A375 (cell line): Measurements from ENCODE around the gene MTMR4. TPM values are rescaled to one million over a fixed set of nuclear protein-coding genes. Genes with fewer than 3 reads are reported as not detected.

ENCODE experiments used
- total RNA-seq: library from RNA; depleted of rRNA; stranded (reverse); fragments of >200 nt; shearing (Covaris generic); gene quantifications from 2 replicates; pipeline ENCODE4 v1.2.3, GENCODE V29; 2014; rRNA removed

The MTMR4 gene
- total RNA-seq: 19.4 and 24.0 TPM in 2 replicates

DNA sequence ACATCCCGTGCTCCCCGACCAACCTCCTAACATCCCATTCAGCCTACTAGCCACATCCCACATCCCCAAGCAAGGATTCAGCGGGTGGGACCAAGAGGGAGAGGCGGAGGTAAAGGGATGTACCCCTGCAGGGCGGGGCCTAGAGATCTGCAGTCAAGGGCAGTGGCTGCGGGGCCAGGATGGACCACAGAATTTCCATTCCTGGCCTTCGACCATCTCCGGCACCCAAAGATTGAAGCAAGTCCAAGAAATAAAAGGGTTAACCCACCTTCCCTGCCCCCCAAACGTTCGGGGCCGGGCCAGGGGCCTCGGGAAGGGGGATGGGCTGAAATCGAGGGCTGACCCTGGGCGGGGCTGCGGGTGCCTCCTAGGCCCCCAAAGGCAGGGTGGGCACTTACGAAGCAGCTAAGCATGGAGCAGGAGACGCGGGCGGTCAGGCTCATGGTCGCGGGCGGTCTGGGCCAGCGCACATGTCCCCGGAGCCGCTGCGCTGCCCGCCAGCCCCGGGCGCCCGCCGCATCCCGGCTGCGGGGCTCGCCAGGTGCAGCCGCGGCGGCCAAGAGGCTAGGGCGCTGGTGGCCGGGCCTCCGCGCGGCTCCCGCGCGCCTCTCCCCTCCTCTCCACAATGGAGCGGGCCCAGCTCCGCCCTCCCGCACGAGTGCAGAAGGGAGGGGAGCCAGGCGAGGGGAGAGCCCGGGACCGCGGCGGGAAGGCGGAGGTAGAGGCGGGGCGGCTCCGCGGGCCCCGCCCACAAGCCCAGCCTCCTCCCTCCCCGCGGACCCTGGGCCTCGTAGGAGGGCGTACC lies at the start of gene MTMR4:
TSS of gene MTMR4 (minus strand) at position 674 of the 805 bp plus-strand sequence. CDS start at position 443, 231 bp downstream.

DNA sequence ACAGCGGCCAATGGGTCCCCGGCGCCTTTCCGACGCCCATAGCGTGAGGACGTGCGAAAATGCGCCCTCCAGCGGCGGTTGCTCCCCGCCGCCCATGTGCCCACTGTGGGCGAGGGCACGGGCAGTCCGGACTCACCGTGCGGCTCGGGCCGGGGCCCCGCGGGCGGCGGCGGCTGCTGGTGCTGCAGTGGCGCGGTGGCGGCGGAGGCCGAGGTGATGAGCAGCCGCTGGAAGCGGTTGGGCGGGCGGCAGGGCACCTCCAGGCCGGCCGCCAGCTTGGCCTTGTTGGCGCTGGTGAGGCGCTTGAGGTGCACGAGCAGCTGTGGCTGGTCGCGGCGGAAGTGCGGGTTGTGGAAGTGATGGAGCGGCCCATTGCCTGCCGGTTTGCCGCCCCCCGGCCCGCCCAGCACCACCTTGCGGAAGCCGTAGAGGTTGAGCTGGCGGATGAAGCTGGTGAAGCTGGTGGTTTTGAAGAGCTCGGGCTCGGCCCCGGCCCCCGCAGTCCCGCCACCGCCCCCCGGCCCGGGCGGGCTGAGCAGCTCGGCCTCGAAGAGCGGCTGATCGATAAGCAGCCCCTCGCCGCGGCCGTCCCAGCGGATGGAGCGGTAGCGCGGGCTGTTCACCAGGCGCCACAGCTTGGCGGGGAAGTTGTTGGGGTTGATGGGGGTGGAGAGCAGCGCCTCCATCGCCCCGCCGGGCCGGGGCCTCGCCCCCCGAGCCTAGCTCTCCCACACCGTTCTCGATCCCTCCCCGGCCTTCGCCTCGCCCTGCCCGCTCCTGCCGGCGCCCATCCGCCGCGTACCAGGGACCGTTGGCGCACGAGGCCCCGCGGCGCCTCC lies 26.6 kb downstream of the MTMR4 start, which contains the start of gene HSF5:
TSS of gene HSF5 (minus strand) at position 820 of the 839 bp plus-strand sequence. CDS start at position 686, 134 bp downstream.

Other genes starting within 250 kb of the MTMR4 start
- gene MPO, start 233.7 kb downstream of the MTMR4 start, total RNA-seq: not detected in 2 replicates
- not detected in 2 replicates for gene TSPOAP1, start 185.8 kb downstream of the MTMR4 start, total RNA-seq
- 67.4 and 69.6 TPM in 2 replicates for gene SUPT4H1, start 162.4 kb downstream of the MTMR4 start, total RNA-seq
- 0.11 TPM in 1 of 2 replicates, not detected in the other for gene RNF43, start 97.1 kb downstream of the MTMR4 start, total RNA-seq
- gene HSF5, start 26.2 kb downstream of the MTMR4 start, total RNA-seq: 0.08 TPM in 1 of 2 replicates, not detected in the other
- 0.11 and 1.2 TPM in 2 replicates for gene TEX14, start 177.4 kb upstream of the MTMR4 start, total RNA-seq
- 55.6 and 58.8 TPM in 2 replicates for gene RAD51C, start 178.0 kb upstream of the MTMR4 start, total RNA-seq
- gene PPM1E, start 241.2 kb upstream of the MTMR4 start, total RNA-seq: 1.4 and 1.8 TPM in 2 replicates